GM18498 (cell line): ENCODE measurements around the gene NLRP8.
"Not testable (repeated sequence)": the region's sequence is repeated elsewhere in the genome, so short reads cannot be mapped to it uniquely, and the experiment has no call there.

Source experiments
- ATAC-seq: cut with Tn5 transposase; IDR thresholded peaks from one replicate; pipeline ENCODE4 v1.9.1; 2021; ENCODE audit warnings: mild to moderate bottlenecking, moderate library complexity; ENCODE audit not compliant: unreplicated experiment

Gene NLRP8

GRCh38 chr19:55947532-55947931, at the start of gene NLRP8:
TSS of gene NLRP8 (plus strand) at chr19:55947832.
- no peak for ATAC-seq

DNA sequence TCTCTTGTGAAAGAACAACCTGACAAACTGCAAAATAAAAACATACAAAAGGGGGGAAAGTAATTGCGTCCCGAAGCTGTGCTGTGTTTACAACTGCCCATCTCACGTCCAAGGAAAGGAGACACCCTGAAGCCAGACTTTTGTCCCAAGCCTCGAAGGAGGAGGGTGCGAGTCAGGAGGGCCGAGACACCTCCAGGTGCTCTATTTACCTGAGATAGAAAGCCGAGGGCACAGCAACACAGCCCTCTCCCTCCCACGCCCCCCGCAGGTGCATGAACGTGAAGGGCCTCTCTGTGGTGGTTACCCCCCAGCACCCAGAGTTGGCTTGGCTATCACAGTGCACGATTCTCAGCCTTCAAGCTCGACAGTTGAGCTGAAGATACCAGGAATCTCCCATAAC, 48.7 kb upstream of the NLRP8 start:
- no peak for ATAC-seq

DNA sequence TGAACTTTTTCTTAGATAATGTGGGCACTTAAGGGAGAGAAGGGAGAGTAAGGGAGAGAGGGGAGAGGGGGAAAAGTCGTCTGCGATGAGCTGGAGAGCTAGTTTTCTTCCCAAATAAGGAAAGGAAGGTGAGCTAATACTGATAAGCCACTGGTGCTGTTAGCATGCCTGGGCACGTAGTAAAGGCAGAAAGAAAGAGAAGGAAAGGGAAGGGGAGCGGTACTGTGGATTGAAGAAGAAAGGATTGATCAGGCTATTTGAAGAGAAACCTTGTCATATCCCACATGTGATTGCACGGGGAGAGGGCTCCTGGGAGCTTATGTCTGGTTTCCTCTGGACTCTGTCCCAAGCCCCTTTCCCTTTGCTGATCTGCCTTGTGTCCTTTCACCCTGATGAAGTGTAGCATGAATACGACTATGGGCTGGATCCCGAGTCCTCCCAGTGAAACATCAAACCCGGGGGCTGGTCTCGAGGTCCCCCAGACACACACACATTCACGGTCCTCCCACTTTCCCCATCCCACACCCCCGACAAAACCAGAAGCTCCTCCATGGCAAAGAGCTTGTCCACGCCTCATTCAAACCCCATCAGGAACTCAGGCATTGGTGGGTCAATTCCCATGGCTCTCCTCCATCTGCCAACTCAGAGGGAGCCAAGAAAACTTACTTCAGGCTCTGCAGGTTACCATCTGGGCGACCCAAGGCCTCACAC, 46.1 kb upstream of the NLRP8 start:
- ATAC-seq, result no peak

- ATAC-seq, result no peak
These were observed 45.4 kb upstream of the NLRP8 start for GRCh38 chr19:55902080-55902751.

- no peak for ATAC-seq
These were observed 40.3 kb upstream of the NLRP8 start for GRCh38 chr19:55907286-55907685.

- ATAC-seq, result no peak
These were observed 39.9 kb upstream of the NLRP8 start for GRCh38 chr19:55907746-55908145.

DNA sequence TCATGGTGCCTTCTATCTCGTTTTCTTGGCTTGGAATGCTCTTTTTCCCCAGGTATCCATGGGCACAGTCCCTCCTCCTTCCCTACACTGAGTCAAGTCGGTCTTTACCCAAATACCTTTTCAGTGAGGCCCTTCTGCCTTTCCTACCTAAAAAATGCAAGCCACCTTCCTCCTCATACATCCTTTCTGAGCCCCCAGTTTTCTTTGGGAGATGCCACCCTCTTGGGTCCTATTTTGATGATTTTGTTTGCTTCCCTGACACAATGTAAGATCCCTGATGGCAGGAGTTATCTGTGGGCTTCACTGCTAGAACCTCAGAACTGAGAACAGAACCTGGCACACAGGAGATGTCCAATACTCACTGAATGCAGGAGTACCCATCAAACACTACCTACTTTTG, 37.8 kb upstream of the NLRP8 start:
- no peak for ATAC-seq

- ATAC-seq, result no peak
These were observed 34.7 kb upstream of the NLRP8 start for GRCh38 chr19:55912916-55913315.

GRCh38 chr19:55913643-55914268, 33.9 kb upstream of the NLRP8 start:
- ATAC-seq, result no peak

GRCh38 chr19:55923556-55923955, 24.1 kb upstream of the NLRP8 start:
- no peak for ATAC-seq

DNA sequence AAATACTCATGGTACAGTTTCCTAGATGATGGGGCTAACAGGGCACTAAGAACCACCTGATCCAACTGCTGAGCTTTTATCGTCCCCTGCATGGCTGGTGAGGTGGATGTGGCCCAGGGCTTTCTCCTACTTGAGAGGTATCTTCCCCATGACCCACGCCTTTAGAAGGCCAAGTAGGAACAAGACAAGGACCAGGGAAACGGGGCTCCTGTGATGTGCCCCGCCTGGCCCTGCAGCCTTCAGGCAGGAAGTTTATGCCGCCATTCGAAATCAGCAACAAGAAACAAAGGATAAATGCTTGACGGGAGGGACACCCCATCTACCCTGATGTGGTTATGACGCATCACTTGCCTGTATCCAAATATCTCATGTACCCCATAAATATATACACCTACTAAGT, 19.6 kb upstream of the NLRP8 start:
- ATAC-seq, result no peak

- not testable (repeated sequence) for ATAC-seq
These were observed 18.4 kb upstream of the NLRP8 start for GRCh38 chr19:55929258-55929657.

- no peak for ATAC-seq
These were observed 16.6 kb upstream of the NLRP8 start for GRCh38 chr19:55930996-55931515.

GRCh38 chr19:55931936-55932386, 15.7 kb upstream of the NLRP8 start, which contains the start of gene NLRP13:
TSS of gene NLRP13 (minus strand) at chr19:55932336. CDS start at chr19:55932311, 25 bp downstream.
- no peak for ATAC-seq

DNA sequence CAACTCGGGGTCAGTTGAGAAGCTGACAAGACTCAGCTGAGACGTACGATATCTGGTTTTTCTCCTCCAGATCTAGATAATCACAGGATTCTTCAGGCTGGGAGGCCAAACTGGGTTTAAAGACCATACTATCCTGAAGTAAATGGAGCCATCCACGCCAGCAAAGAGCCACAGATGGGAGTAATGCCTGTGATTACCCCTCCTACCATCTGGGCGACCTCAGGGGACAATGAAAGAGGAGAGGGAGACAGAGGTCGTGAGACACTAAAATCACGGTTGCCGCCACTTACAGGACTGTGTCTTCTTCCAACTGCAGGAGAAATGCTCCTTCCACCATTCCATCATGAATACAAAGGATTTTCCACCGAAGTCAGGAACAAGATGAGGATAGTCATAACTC, 12.4 kb upstream of the NLRP8 start:
- ATAC-seq, result no peak

- ATAC-seq, result no peak
These were observed 8.4 kb upstream of the NLRP8 start for GRCh38 chr19:55939206-55939605.

DNA sequence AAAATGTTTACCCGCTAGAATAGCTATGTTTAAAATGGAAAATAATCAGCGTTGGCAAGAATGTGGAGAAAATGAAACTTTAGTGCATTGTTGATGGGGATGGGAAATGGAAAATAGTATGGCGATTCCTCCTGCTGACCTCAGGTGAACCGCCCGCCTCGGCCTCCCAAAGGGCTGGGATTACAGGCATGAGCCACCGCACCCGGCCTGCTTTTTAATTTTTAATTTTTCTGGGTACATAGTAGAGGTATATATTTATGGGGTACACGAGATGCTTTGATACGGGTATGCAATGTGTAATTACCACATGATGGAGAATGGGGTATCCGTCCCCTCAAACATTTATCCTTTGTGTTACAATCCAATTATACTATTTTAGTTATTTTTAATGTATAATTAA, 7.3 kb upstream of the NLRP8 start:
- no peak for ATAC-seq

DNA sequence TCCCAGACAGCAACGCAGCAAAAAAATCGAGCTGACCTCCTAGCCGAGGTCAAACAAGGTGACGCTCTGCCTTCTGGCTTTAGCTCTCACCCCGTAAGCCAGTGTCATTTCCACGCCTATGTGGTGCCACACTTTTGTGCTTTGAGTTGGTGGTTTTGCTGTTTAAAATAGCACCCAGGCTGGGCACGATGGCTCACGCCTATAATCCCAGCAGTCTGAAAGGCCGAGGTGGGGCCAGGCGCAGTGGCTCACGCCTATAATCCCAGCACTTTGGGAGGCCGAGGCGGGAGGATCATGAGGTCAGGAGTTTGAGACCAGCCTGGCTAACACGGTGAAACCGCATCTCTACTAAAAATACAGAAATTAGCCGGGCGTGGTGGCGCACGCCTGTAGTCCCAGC, 2.9 kb downstream of the NLRP8 start:
- not testable (repeated sequence) for ATAC-seq

DNA sequence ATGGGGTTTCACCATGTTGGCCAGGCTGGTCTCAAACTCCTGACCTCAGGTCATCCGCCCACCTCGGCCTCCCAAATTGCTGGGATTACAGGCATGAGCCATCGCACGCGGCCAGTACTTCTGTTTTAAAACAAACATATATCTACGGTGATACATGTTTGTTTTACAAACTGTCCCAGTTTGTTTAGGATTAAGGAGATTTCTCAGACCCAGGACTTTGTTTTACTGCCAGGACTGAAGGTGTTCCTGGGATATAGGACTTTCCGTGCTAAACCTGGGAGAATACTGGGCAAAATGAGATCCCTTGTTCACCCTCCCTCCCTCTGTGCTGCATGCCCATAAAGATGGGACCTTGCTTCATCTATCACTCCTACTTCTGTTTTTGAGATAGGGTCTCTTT, 8.8 kb downstream of the NLRP8 start:
- ATAC-seq, result no peak

DNA sequence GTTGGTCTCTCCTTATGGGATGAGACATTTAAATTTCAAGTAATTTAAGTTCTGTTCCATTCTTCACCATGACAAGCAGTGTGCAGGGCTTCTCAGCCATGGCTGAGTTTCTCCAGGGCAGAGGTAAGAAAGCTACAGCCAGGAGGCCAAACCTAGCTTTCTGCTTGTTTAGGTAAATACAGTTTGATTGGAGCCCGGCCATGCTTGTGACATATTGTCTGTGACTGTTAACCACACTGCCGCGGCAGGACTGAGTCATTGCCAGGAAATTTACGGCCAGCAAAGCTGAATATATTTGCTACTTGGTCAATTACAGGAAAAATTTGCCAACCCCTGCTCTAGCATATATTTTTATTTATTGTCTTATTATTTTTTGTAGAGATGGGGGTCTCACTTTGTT, 10.7 kb downstream of the NLRP8 start:
- ATAC-seq, result no peak

DNA sequence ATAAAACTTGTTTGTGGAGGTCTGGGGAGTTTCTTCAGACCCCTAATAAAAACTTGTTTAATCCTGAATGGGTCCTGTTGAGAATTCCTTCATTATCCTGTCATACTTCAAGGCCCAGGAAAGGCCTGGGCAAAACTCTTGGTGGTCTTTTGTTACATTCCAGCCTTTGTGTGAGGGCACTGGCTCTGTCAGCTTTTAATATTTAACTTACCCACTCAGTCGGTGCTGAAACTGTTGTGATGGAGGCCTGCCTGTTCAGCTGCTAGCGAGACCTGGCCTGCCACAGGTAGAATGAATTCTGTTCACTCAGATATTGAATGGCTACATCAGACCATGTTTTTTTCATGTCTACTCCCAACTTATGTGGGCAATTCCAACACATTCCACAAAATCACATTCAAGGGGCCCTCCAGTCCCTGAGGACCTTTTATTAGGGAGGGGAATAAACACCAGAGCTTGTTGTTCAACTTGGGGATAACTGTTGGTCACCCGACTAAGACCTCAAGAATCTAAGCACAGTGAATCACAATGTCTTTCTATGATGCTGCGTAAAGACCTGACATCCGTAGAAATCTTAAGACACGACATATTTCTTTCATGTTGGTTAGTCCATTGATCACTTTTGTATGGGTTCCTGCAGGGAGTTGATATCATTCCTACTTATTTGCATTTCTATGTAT, 12.5 kb downstream of the NLRP8 start:
- ATAC-seq, result no peak
